GM18519 (cell line): ENCODE data around the gene ARHGEF11.

ENCODE experiments used
- ATAC-seq: cut with Tn5 transposase; IDR thresholded peaks from one replicate; pipeline ENCODE4 v1.9.1; 2021; ENCODE audit warnings: mild to moderate bottlenecking, moderate library complexity; ENCODE audit not compliant: unreplicated experiment, low FRiP score

Gene ARHGEF11

DNA sequence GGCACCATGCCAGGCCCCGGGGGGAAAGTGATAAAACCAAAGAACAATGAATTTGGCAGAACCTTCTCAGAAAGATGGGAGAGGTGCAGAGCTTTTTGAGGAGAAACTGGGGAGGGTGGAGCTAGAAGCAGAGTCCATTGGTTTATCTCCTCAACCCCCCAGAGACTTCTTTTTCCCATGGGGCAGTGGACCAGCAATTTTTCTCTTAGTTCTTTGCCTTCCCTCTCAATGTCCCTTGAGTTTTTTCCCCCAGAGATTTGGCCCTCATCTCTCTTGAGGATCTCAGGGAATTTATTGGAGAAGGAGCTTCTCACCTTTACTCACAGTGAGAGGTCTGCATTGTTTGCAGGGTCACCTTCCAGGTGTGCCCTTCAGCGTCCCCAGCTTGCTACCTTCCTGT lies 5.3 kb upstream of the ARHGEF11 start:
- ATAC-seq: no peak

- no peak for ATAC-seq
Measured at GRCh38 chr1:157047062-157047410, 1.5 kb upstream of the ARHGEF11 start.

- ATAC-seq: no peak
Measured at GRCh38 chr1:157044326-157044725, 1.2 kb downstream of the ARHGEF11 start.

GRCh38 chr1:157043685-157044084 lies 1.9 kb downstream of the ARHGEF11 start:
- ATAC-seq: no peak

DNA sequence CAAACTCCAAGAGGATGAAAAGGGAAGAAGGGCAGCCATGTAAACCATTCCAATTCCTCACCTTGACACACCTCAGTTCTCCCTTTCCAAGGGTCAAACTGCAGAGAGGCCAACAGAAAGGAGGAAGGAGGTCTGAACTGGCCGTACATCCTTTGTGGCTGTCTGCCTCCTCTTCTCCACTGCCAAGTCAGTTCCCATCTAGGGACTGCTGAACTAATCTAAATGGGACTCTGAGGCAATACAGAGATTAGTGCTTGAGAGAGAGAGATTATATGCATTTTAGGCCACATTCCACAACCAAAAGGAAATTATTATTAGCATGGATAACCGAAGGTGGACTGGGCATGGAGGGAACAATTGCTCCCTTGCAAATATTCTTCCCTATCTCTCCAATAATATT lies 2.7 kb downstream of the ARHGEF11 start:
- no peak for ATAC-seq

GRCh38 chr1:157040802-157041201 lies 4.7 kb downstream of the ARHGEF11 start:
- ATAC-seq: no peak

- ATAC-seq: no peak
Measured at GRCh38 chr1:157035121-157035520, 10.4 kb downstream of the ARHGEF11 start.

GRCh38 chr1:157034137-157034800 lies 11.3 kb downstream of the ARHGEF11 start:
- no peak for ATAC-seq

GRCh38 chr1:157033357-157033876 lies 12.1 kb downstream of the ARHGEF11 start:
- ATAC-seq: no peak

- no peak for ATAC-seq
Measured at GRCh38 chr1:157032303-157032702, 13.2 kb downstream of the ARHGEF11 start.

DNA sequence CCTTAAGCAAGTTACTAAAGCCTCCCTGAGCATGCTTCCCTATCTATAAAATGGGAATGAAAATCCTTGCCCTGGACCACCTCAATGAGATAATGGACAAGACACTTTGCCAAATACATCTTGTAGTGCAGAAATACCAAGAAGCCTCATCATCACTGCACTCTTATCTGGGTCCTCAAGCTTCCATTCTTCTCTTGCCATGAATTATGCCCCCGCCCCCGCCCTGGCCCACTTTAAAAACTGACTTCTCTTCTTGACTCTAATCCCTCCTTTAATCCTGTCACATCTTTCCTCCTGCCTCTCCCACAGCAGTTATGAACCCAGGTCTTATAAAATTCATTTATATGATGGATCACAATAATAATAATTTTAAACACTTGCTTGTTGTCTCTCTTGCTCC lies 14.8 kb downstream of the ARHGEF11 start:
- ATAC-seq: no peak

- no peak for ATAC-seq
Measured at GRCh38 chr1:157028674-157029073, 16.9 kb downstream of the ARHGEF11 start.

GRCh38 chr1:157025856-157026255 lies 19.7 kb downstream of the ARHGEF11 start:
- no peak for ATAC-seq

GRCh38 chr1:157025385-157025784 lies 20.2 kb downstream of the ARHGEF11 start:
- no peak for ATAC-seq

DNA sequence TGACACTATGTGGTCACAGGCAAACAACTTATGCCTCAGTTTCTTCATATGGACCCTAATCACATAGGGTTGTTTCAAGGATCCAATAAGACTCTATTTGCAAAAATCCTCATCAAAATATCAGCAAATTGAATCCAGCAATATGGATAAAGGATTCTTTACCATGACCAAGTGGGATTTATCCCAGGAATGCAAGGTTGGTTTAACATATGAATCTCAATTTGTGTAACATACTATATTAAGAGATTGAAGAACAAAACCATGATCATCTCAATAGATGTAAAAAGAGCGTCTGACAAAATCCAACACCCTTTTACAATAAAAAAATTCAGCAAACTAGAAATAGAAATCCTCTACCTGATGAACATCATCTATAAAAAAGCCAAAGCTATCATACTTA lies 23.9 kb downstream of the ARHGEF11 start:
- no peak for ATAC-seq

DNA sequence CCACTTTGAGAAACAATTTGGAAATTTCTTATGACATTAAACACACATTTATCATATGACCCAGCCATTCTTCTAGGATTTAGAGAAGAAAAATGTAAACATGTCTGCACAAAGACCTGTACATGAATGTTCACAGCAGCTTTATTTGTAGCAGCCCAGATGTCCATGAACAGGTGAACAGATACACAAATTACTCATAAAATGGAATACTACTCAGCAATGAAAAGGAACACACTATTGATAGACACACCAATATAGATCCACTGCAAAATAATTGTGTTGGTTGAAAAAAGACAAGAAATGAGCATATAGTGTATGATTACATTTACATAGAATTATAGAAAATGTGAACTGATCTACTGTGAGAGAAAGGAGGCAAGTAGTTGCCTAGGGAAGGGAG lies 26.1 kb downstream of the ARHGEF11 start:
- ATAC-seq: no peak

- no peak for ATAC-seq
Measured at GRCh38 chr1:157011845-157012244, 33.7 kb downstream of the ARHGEF11 start.

DNA sequence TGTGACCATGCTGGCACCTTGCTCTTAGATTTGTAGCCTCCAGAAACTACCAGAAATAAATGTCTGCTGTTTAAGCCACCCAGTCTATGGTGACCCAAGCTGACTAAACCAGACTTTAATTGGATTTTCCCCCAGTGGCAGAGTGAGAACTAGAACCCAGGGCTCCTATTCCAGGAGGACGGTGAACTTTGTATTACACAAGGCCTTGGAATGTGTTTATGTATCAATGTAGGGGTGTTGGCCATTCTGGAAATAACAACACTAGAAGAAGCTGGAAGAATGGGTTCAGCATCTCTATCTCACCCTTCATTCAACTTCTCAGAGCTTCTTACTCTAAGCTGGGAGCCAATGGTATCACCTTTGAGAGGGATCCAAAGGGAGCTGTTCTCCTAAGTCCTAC lies 37.0 kb downstream of the ARHGEF11 start:
- ATAC-seq: no peak

DNA sequence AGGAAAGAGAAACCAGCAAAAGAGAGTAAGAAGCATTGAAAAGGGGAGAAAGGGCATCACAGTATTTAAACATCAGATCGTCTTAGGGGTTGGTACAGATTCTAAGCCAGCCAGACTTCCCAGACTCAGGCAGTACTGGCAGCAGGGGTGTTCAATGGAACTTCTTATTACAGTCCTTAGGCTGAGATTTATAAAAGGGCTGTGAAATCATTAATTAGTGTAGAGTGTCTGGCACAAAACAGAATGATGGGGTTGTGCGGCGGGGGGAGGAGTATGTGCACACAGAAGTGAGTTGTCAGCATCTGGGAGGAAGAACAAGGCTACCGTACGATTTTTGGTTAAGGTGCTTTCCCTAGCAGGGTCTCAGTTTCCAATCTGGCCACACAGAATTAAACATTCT lies 38.2 kb downstream of the ARHGEF11 start:
- no peak for ATAC-seq

- ATAC-seq: no peak
Measured at GRCh38 chr1:157006676-157007075, 38.9 kb downstream of the ARHGEF11 start.

DNA sequence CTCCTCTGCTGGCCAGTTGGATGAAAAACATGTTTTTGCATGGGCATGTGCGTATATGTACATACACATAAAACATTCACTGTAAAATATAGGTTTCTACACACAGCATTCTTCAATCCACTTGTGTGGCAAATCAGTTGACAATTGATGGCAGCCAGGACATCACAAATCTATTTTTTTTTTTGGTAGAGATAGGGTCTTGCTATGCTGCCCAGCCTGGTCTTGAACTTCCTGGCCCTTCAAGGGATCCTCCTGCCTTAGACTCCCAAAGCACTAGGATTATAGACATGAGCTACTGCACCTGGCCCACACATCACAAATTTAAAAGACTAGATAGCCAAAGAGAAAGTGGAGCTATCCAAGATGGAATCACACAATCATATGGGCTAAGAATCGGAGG lies 39.6 kb downstream of the ARHGEF11 start:
- no peak for ATAC-seq

DNA sequence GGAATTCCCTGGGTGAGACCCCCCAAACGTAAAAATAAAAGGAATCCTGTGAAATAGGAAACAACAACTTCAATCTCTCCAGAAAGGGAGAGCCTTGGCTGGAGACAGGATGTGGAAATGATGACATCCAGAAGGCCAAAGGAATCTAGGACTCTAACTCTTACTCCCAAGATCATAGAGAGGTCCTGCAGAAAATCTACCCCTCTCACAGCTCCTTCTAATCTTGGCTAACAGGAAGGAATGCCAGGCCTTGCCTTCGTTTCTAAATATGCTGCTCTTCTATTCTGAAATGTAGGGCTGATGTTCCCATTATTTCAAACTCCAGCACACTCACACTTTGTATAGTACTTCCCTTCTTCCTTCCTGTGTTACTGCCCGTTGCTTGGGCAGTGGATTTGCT lies 40.7 kb downstream of the ARHGEF11 start:
- no peak for ATAC-seq

DNA sequence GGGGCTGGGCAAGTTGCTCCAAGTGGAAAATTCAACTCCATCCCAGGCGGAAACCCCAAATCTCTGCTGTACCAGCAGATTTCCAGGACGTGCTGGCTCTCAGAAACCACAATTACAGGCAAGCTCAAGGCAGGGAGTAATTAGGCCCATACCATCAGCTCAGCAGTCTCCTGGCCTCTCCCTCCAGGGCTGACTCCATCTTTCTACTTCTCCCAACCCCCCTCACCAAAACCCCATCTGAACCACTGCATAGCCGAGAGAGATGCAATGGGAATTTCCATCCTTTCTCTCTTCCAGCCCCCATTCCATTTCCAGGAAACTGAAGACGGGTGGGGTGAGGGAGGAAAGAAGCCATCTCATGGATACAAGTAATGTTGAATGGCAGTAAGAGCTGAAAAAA lies 41.2 kb downstream of the ARHGEF11 start:
- ATAC-seq: no peak
